Activated CD4-positive, alpha-beta T cell treated with anti-CD3 and anti-CD28 coated beads for 1 hour (primary cell): Measurements from ENCODE around the gene CLIP4.
A peak's percentile ranks its signal among the peaks of the same experiment; 100 is the strongest.
"Not testable (repeated sequence)": the region's sequence is repeated elsewhere in the genome, so short reads cannot be mapped to it uniquely, and the experiment has no call there.

Experiments used
- DNase-seq: peaks from one replicate; pipeline ENCODE4 v3.0.0-alpha.2; 2020

Gene CLIP4

GRCh38 chr2:29114946-29115609 is at the start of gene CLIP4:
CLIP4 (plus strand) TSS chr2:29115415; CDS start chr2:29121389, 5,974 bp downstream.
- DNase-seq = peak; percentile 62

GRCh38 chr2:29066271-29066860 is 48.8 kb upstream of the CLIP4 start:
- no peak for DNase-seq

GRCh38 chr2:29066997-29067605 is 48.1 kb upstream of the CLIP4 start:
- no peak for DNase-seq

- no peak for DNase-seq
Measured at GRCh38 chr2:29068513-29068912, 46.7 kb upstream of the CLIP4 start.

- no peak for DNase-seq
Measured at GRCh38 chr2:29070526-29070925, 44.7 kb upstream of the CLIP4 start.

- no peak for DNase-seq
Measured at GRCh38 chr2:29071032-29071975, 43.9 kb upstream of the CLIP4 start.

- DNase-seq = no peak
Measured at GRCh38 chr2:29072251-29072650, 43.0 kb upstream of the CLIP4 start.

- no peak for DNase-seq
Measured at GRCh38 chr2:29072971-29073725, 42.1 kb upstream of the CLIP4 start.

- DNase-seq = no peak
Measured at GRCh38 chr2:29073933-29074332, 41.3 kb upstream of the CLIP4 start.

GRCh38 chr2:29074411-29074810 is 40.8 kb upstream of the CLIP4 start, which contains the start of gene PCARE:
PCARE (minus strand) TSS chr2:29074523; CDS start chr2:29074261, 262 bp downstream.
- no peak for DNase-seq

- no peak for DNase-seq
Measured at GRCh38 chr2:29075894-29076705, 39.1 kb upstream of the CLIP4 start.

- DNase-seq = no peak
Measured at GRCh38 chr2:29079887-29080286, 35.3 kb upstream of the CLIP4 start.

- DNase-seq = no peak
Measured at GRCh38 chr2:29080886-29081743, 34.1 kb upstream of the CLIP4 start.

GRCh38 chr2:29082804-29083495 is 32.3 kb upstream of the CLIP4 start:
- DNase-seq = no peak

GRCh38 chr2:29084554-29084953 is 30.7 kb upstream of the CLIP4 start:
- DNase-seq = no peak

- not testable (repeated sequence) for DNase-seq
Measured at GRCh38 chr2:29090311-29090710, 24.9 kb upstream of the CLIP4 start.

- no peak for DNase-seq
Measured at GRCh38 chr2:29096969-29097368, 18.2 kb upstream of the CLIP4 start.

GRCh38 chr2:29097569-29097968 is 17.6 kb upstream of the CLIP4 start:
- no peak for DNase-seq

GRCh38 chr2:29100564-29100963 is 14.7 kb upstream of the CLIP4 start:
- DNase-seq = no peak

- DNase-seq = no peak
Measured at GRCh38 chr2:29104688-29105087, 10.5 kb upstream of the CLIP4 start.
